ENCODE measurements around the gene PCMTD2. TPM values are rescaled to one million over a fixed set of nuclear protein-coding genes. Genes with fewer than 3 reads are reported as not detected.

The PCMTD2 gene
- total RNA-seq (100 to 1,000 TPM in 1 of 5 donors, 10 to 100 TPM in 4; 15.2 to 107 (median 57.4) TPM), polyA plus RNA-seq (10 to 100 TPM; 14.1 to 29.3 (median 23.8) TPM)
- long read RNA-seq, donor 1, transcript PCMTD2-203 (6 exons, 3,843 nt), result major isoform, 6 of 6 reads
- long read RNA-seq, donor 1, partial matches to known transcripts, result 0 of 6 reads
- long read RNA-seq, donor 1, other reads (novel, unspliced or antisense), result 0 of 6 reads
- long read RNA-seq, donor 2, partial matches to known transcripts, result 6 of 13 reads
- long read RNA-seq, donor 2, other reads (novel, unspliced or antisense), result 0 of 13 reads
- long read RNA-seq, donor 3, partial matches to known transcripts, result 0 of 3 reads
- long read RNA-seq, donor 3, other reads (novel, unspliced or antisense), result 0 of 3 reads
- long read RNA-seq, donor 4, result 0 reads
- long read RNA-seq, donor 5, transcript PCMTD2-203 (6 exons, 3,843 nt), result major isoform, 5 of 5 reads
- long read RNA-seq, donor 5, partial matches to known transcripts, result 0 of 5 reads
- long read RNA-seq, donor 5, other reads (novel, unspliced or antisense), result 0 of 5 reads
- long read RNA-seq, donor 6, transcript PCMTD2-203 (6 exons, 3,843 nt), result major isoform, 16 of 24 reads
- long read RNA-seq, donor 6, partial matches to known transcripts, result 7 of 24 reads
- long read RNA-seq, donor 6, other reads (novel, unspliced or antisense), result 0 of 24 reads
- long read RNA-seq, donor 7, transcript PCMTD2-203 (6 exons, 3,843 nt), result major isoform, 10 of 11 reads
- long read RNA-seq, donor 7, partial matches to known transcripts, result 0 of 11 reads
- long read RNA-seq, donor 7, other reads (novel, unspliced or antisense), result 0 of 11 reads
- long read RNA-seq, donor 8, transcript PCMTD2-203 (6 exons, 3,843 nt), result major isoform, 11 of 11 reads
- long read RNA-seq, donor 8, partial matches to known transcripts, result 0 of 11 reads
- long read RNA-seq, donor 8, other reads (novel, unspliced or antisense), result 0 of 11 reads
- long read RNA-seq, donor 9, transcript PCMTD2-203 (6 exons, 3,843 nt), result major isoform, 6 of 13 reads
- long read RNA-seq, donor 9, partial matches to known transcripts, result 7 of 13 reads
- long read RNA-seq, donor 9, other reads (novel, unspliced or antisense), result 0 of 13 reads
- long read RNA-seq, donor 10, partial matches to known transcripts, result 0 of 3 reads
- long read RNA-seq, donor 10, other reads (novel, unspliced or antisense), result 0 of 3 reads

DNA sequence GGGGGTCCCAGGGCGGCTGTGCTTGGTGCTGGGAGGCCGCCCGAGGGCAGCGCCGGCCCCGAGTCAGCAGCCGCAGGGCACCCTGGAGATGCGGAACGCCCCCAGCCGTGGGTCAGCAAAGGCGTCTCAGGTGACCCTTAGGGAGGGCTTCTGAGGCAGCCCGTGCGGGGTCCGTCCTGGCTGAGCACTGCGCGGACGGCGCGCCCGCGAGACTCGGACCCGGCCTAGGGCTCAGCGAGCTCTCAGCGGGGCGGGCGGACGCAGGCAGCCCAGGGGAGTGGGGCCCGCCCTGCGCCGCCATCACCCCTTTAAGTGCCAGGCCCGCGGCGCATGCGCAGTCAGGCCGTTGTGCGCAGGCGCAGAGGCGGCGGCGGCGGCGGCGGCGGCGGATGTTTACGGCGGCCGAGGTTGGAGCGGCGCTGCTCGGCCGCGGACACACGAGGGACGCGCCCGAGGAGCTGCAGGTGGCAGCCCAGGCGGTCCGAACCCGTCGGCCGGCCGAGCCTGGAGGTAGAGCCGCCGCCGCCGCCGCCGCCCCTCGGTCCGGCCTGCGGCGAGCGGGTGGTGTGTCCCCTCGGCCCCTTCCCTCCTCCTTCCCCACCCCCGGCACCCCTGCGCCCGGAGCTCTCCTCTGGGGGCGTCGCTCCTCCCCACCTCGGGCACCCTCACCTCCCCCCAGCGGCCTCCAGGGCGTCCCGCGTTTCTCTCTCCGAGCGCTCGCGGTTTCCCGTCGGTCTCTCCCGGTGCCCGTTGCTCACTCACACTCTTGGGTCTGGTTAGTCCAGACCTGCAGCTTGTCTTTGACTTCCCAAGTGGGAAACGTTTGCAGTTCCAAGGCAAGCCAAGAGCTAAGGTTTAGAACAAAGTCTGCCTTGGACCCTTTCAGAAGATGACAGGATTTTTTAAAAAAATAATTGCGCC is at the start of gene PCMTD2:
Gene PCMTD2 (plus strand): TSS at position 388 of the 921 bp plus-strand sequence. CDS start 4,218 bp downstream, outside the sequence.
- Histone ChIP-seq H3K27ac (peak within 1 kb of the TSS; percentile 82 to 91 (median 88)), H3K27me3 (peaks cover 0 to 17% (median 0%) of the 10 kb centered on the region in 3 donors), H3K9me3 (no peaks in the 10 kb centered on the region), H3K4me3 (peak within 1 kb of the TSS; percentile 77 to 96 (median 93)), H3K36me3 (no peaks in the 10 kb centered on the region), H3K4me1 (peaks cover 16 to 43% (median 28%) of the 10 kb centered on the region in 4 donors)
- DNase-seq, result peak; percentile 85 to 97
- WGBS, 5 donors, result 0 to 1% (median 1%) methylated on average over 34 to 96 of the region's 96 CpGs
- peak; percentile 52 to 78 (median 71) for TF ChIP-seq POLR2AphosphoS5 (IDR thresholded peaks at IDR 0.05)
- TF ChIP-seq, protein P1, sequence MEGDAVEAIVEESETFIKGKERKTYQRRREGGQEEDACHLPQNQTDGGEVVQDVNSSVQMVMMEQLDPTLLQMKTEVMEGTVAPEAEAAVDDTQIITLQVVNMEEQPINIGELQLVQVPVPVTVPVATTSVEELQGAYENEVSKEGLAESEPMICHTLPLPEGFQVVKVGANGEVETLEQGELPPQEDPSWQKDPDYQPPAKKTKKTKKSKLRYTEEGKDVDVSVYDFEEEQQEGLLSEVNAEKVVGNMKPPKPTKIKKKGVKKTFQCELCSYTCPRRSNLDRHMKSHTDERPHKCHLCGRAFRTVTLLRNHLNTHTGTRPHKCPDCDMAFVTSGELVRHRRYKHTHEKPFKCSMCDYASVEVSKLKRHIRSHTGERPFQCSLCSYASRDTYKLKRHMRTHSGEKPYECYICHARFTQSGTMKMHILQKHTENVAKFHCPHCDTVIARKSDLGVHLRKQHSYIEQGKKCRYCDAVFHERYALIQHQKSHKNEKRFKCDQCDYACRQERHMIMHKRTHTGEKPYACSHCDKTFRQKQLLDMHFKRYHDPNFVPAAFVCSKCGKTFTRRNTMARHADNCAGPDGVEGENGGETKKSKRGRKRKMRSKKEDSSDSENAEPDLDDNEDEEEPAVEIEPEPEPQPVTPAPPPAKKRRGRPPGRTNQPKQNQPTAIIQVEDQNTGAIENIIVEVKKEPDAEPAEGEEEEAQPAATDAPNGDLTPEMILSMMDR (IDR thresholded peaks at IDR 0.05), result no peak
- intact Hi-C loops (cut with DNase I; ENCODE audit: low total_unique reads), result no loop called here

DNA sequence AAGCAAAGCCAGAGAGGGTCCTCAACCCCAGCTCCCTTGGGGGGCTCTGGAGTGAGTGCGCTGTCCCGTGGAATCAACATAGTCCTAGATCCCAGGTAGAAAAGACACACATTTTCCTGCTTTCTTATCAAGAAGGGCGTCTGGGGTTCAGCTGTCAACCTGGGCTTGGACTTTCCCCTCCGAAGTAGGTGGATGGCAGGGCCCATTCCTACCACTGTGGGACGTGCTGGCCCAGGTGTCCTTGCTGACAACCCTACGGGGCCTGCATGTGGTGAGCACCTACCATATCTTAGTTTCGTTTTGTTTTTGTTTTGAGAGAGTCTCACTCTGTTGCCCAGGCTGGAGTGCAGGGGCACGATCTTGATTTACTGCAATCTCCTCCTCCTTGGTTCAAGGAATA is 48.9 kb upstream of the PCMTD2 start:
- 71 to 84% (median 79%) methylated on average over 8 of the region's 8 CpGs for WGBS, 5 donors
- H3K27ac ChIP-seq, result no peak overlapping the region
- H3K27me3 ChIP-seq, result peaks cover 0 to 39% (median 0%) of the 10 kb centered on the region in 3 donors
- TF ChIP-seq, protein P1 (IDR thresholded peaks at IDR 0.05), result no peak
- TF ChIP-seq POLR2AphosphoS5 (IDR thresholded peaks at IDR 0.05) (no peak), POLR2A (IDR thresholded peaks at IDR 0.05) (no peak), EP300 (IDR thresholded peaks at IDR 0.05) (no peak)
- no peaks in the 10 kb centered on the region for H3K4me1 ChIP-seq
- no peaks in the 10 kb centered on the region for H3K9me3 ChIP-seq
- DNase-seq, result no peak
- no peaks in the 10 kb centered on the region for H3K36me3 ChIP-seq
- intact Hi-C loops (cut with DNase I; ENCODE audit: low total_unique reads), result no loop called here
- H3K4me3 ChIP-seq, result no peak overlapping the region

DNA sequence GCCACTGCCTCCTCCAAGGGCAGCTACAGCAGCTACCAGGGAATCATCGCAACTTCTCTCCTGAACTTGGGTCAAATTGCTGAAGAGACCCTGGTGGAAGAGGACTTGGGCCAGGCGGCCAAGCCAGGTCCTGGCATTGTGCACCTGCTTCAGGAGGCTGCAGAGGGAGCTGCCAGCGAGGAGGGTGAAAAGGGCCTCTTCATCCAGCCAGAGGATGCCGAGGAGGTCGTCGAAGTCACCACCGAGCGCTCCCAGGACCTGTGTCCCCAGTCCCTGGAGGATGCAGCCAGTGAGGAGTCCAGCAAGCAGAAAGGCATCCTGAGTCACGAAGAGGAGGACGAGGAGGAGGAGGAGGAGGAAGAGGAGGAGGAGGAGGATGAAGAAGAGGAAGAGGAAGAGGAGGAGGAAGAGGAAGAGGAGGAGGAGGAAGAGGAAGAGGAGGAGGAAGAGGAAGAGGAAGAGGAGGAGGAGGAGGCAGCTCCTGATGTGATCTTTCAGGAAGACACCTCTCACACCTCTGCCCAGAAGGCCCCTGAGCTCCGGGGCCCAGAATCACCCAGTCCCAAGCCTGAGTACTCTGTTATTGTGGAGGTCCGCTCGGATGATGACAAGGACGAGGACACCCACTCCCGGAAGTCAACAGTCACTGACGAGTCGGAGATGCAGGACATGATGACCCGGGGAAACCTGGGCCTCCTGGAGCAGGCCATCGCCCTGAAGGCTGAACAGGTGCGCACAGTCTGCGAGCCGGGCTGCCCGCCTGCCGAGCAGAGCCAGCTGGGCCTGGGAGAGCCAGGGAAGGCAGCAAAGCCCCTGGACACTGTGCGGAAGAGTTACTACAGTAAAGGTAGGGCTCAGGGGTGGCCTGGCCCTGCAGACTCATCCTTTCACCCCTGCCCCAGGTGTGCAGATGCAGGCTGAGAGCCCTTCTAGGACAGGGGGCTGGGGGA is 47.6 kb upstream of the PCMTD2 start:
- 82 to 92% (median 89%) methylated on average over 21 to 25 of the region's 25 CpGs for WGBS, 5 donors

More for the DNA sequence above, 47.6 kb upstream of the PCMTD2 start:
- no peak overlapping the region for H3K27ac ChIP-seq
- H3K36me3 ChIP-seq, result no peaks in the 10 kb centered on the region
- no peak overlapping the region for H3K4me3 ChIP-seq
- no peak for DNase-seq
- H3K9me3 ChIP-seq, result no peaks in the 10 kb centered on the region
- H3K27me3 ChIP-seq, result peaks cover 0 to 28% (median 0%) of the 10 kb centered on the region in 3 donors
- intact Hi-C loops (cut with DNase I; ENCODE audit: low total_unique reads), result no loop called here
- TF ChIP-seq EP300 (IDR thresholded peaks at IDR 0.05) (no peak), POLR2A (IDR thresholded peaks at IDR 0.05) (no peak), POLR2AphosphoS5 (IDR thresholded peaks at IDR 0.05) (no peak)
- TF ChIP-seq, protein P1 (IDR thresholded peaks at IDR 0.05), result no peak
- peaks cover 0 to 9% (median 7%) of the 10 kb centered on the region in 4 donors for H3K4me1 ChIP-seq

Data from stomach (tissue), 19 donors.